Adipocyte (in vitro differentiated cells): ENCODE measurements around the gene ADGRB3.
A peak's percentile ranks its signal among the peaks of the same experiment; 100 is the strongest.

Experiments
- DNase-seq: peaks from one replicate; pipeline ENCODE4 v3.0.0-alpha.2; 2015; ENCODE audit warnings: low read depth
- H3K27me3 ChIP-seq: replicated peaks from 2 replicates; pipeline ENCODE4 v1.7.0; 2013; ENCODE audit warnings: mild to moderate bottlenecking, low read length, moderate library complexity; ENCODE audit not compliant: control insufficient read depth, insufficient read depth
- H3K36me3 ChIP-seq: 2 replicates; pipeline ENCODE4 v1.7.0; 2013; ENCODE audit warnings: low read length, mild to moderate bottlenecking, moderate library complexity; ENCODE audit not compliant: control insufficient read depth, insufficient read depth, severe bottlenecking
- H3K4me1 ChIP-seq: 2 replicates; pipeline ENCODE4 v1.7.0; 2013; ENCODE audit warnings: mild to moderate bottlenecking, low read length, moderate library complexity; ENCODE audit not compliant: control insufficient read depth, insufficient read depth
- H3K4me3 ChIP-seq: 2 replicates; pipeline ENCODE4 v1.7.0; 2013; ENCODE audit warnings: mild to moderate bottlenecking, low read length, moderate library complexity
- H3K9ac ChIP-seq: 2 replicates; pipeline ENCODE4 v1.7.0; 2013; ENCODE audit warnings: mild to moderate bottlenecking, low read length, moderate library complexity
- H3K9me3 ChIP-seq: 2 replicates; pipeline ENCODE4 v1.7.0; 2013; ENCODE audit warnings: mild to moderate bottlenecking, low read length, moderate library complexity; ENCODE audit not compliant: control insufficient read depth

ADGRB3 gene

GRCh38 chr6:69343851-69344250, 708.8 kb downstream of the ADGRB3 start:
- H3K4me1 ChIP-seq = no peaks in the 10 kb centered on the region
- H3K9ac ChIP-seq = no peak overlapping the region
- H3K4me3 ChIP-seq = no peak overlapping the region
- H3K9me3 ChIP-seq = no peaks in the 10 kb centered on the region
- no peaks in the 10 kb centered on the region for H3K27me3 ChIP-seq
- no peaks in the 10 kb centered on the region for H3K36me3 ChIP-seq
- DNase-seq = peak; percentile 2

GRCh38 chr6:69349771-69350170, 714.7 kb downstream of the ADGRB3 start:
- no peaks in the 10 kb centered on the region for H3K27me3 ChIP-seq
- no peaks in the 10 kb centered on the region for H3K36me3 ChIP-seq
- H3K9me3 ChIP-seq = no peaks in the 10 kb centered on the region
- DNase-seq = no peak
- H3K4me1 ChIP-seq = no peaks in the 10 kb centered on the region
- no peak overlapping the region for H3K4me3 ChIP-seq
- H3K9ac ChIP-seq = no peak overlapping the region

- Histone ChIP-seq H3K27me3 (no peaks in the 10 kb centered on the region), H3K9me3 (no peaks in the 10 kb centered on the region), H3K9ac (no peak overlapping the region), H3K4me3 (no peak overlapping the region), H3K36me3 (no peaks in the 10 kb centered on the region), H3K4me1 (no peaks in the 10 kb centered on the region)
- no peak for DNase-seq
Measured at GRCh38 chr6:69362209-69362608, 727.1 kb downstream of the ADGRB3 start.

GRCh38 chr6:69366831-69367230, 731.7 kb downstream of the ADGRB3 start:
- Histone ChIP-seq H3K4me3 (no peak overlapping the region), H3K27me3 (no peaks in the 10 kb centered on the region), H3K36me3 (no peaks in the 10 kb centered on the region), H3K9me3 (no peaks in the 10 kb centered on the region), H3K4me1 (no peaks in the 10 kb centered on the region), H3K9ac (no peak overlapping the region)
- no peak for DNase-seq

GRCh38 chr6:69368613-69369012, 733.5 kb downstream of the ADGRB3 start:
- Histone ChIP-seq H3K4me1 (no peaks in the 10 kb centered on the region), H3K9ac (no peak overlapping the region), H3K36me3 (no peaks in the 10 kb centered on the region), H3K27me3 (no peaks in the 10 kb centered on the region), H3K4me3 (no peak overlapping the region), H3K9me3 (no peaks in the 10 kb centered on the region)
- DNase-seq = no peak

GRCh38 chr6:69370763-69371162, 735.7 kb downstream of the ADGRB3 start:
- no peaks in the 10 kb centered on the region for H3K36me3 ChIP-seq
- H3K9ac ChIP-seq = no peak overlapping the region
- H3K4me1 ChIP-seq = no peaks in the 10 kb centered on the region
- no peaks in the 10 kb centered on the region for H3K9me3 ChIP-seq
- DNase-seq = no peak
- H3K27me3 ChIP-seq = no peaks in the 10 kb centered on the region
- no peak overlapping the region for H3K4me3 ChIP-seq

GRCh38 chr6:69378326-69378725, 743.2 kb downstream of the ADGRB3 start:
- Histone ChIP-seq H3K27me3 (no peaks in the 10 kb centered on the region), H3K36me3 (no peaks in the 10 kb centered on the region)
- no peak for DNase-seq

GRCh38 chr6:69379518-69379917, 744.4 kb downstream of the ADGRB3 start:
- Histone ChIP-seq H3K9ac (no peak overlapping the region), H3K27me3 (no peaks in the 10 kb centered on the region), H3K4me1 (peaks cover 4% of the 10 kb centered on the region), H3K9me3 (no peaks in the 10 kb centered on the region), H3K36me3 (no peaks in the 10 kb centered on the region), H3K4me3 (no peak overlapping the region)
- no peak for DNase-seq

More at GRCh38 chr6:69378326-69378725, 743.2 kb downstream of the ADGRB3 start:
- Histone ChIP-seq H3K4me1 (peaks cover 4% of the 10 kb centered on the region), H3K9me3 (no peaks in the 10 kb centered on the region), H3K9ac (no peak overlapping the region), H3K4me3 (no peak overlapping the region)

- Histone ChIP-seq H3K9ac (no peak overlapping the region), H3K4me3 (no peak overlapping the region), H3K4me1 (no peaks in the 10 kb centered on the region), H3K9me3 (no peaks in the 10 kb centered on the region), H3K27me3 (no peaks in the 10 kb centered on the region), H3K36me3 (no peaks in the 10 kb centered on the region)
- no peak for DNase-seq
Measured at GRCh38 chr6:69383627-69384026, 748.5 kb downstream of the ADGRB3 start.

GRCh38 chr6:69386426-69386825, 751.3 kb downstream of the ADGRB3 start:
- no peak overlapping the region for H3K4me3 ChIP-seq
- H3K27me3 ChIP-seq = no peaks in the 10 kb centered on the region
- no peaks in the 10 kb centered on the region for H3K4me1 ChIP-seq
- no peak for DNase-seq
- H3K36me3 ChIP-seq = no peaks in the 10 kb centered on the region
- no peaks in the 10 kb centered on the region for H3K9me3 ChIP-seq
- no peak overlapping the region for H3K9ac ChIP-seq

GRCh38 chr6:69390125-69390524, 755.0 kb downstream of the ADGRB3 start:
- H3K9ac ChIP-seq = no peak overlapping the region
- no peaks in the 10 kb centered on the region for H3K27me3 ChIP-seq
- H3K4me3 ChIP-seq = no peak overlapping the region
- DNase-seq = no peak
- H3K9me3 ChIP-seq = no peaks in the 10 kb centered on the region
- H3K4me1 ChIP-seq = no peaks in the 10 kb centered on the region
- H3K36me3 ChIP-seq = no peaks in the 10 kb centered on the region

GRCh38 chr6:69391106-69391505, 756.0 kb downstream of the ADGRB3 start:
- Histone ChIP-seq H3K4me1 (no peaks in the 10 kb centered on the region), H3K4me3 (no peak overlapping the region), H3K36me3 (no peaks in the 10 kb centered on the region), H3K27me3 (no peaks in the 10 kb centered on the region), H3K9ac (no peak overlapping the region), H3K9me3 (no peaks in the 10 kb centered on the region)
- no peak for DNase-seq
